NB4 (cell line): Measurements from ENCODE around the gene PLCB3.

Experiments
- DNase-seq: peaks from one replicate; pipeline ENCODE4 v3.0.0; 2010; ENCODE audit warnings: low read depth
- H3K4me3 ChIP-seq: one replicate; pipeline ENCODE4 v1.5.1; 2011; ENCODE audit warnings: mild to moderate bottlenecking, low read depth, low read length, moderate library complexity
- MYC ChIP-seq: IDR thresholded peaks from 2 replicates; pipeline ENCODE4 v1.6.1; 2011; ENCODE audit warnings: low read depth, low read length
- POLR2A ChIP-seq: IDR thresholded peaks from 2 replicates; pipeline ENCODE4 v1.6.1; 2011; ENCODE audit warnings: mild to moderate bottlenecking; ENCODE audit not compliant: insufficient read length; ENCODE audit errors: extremely low read depth
- TF ChIP-seq, protein P1 (sequence below): IDR thresholded peaks from one replicate; pipeline ENCODE4 v1.5.1; 2012; ENCODE audit warnings: low read depth, low read length
- TF ChIP-seq, protein P2 (sequence below): IDR thresholded peaks from 2 replicates; pipeline ENCODE4 v1.6.1; 2011; ENCODE audit warnings: low read depth, low read length

The PLCB3 gene

DNA sequence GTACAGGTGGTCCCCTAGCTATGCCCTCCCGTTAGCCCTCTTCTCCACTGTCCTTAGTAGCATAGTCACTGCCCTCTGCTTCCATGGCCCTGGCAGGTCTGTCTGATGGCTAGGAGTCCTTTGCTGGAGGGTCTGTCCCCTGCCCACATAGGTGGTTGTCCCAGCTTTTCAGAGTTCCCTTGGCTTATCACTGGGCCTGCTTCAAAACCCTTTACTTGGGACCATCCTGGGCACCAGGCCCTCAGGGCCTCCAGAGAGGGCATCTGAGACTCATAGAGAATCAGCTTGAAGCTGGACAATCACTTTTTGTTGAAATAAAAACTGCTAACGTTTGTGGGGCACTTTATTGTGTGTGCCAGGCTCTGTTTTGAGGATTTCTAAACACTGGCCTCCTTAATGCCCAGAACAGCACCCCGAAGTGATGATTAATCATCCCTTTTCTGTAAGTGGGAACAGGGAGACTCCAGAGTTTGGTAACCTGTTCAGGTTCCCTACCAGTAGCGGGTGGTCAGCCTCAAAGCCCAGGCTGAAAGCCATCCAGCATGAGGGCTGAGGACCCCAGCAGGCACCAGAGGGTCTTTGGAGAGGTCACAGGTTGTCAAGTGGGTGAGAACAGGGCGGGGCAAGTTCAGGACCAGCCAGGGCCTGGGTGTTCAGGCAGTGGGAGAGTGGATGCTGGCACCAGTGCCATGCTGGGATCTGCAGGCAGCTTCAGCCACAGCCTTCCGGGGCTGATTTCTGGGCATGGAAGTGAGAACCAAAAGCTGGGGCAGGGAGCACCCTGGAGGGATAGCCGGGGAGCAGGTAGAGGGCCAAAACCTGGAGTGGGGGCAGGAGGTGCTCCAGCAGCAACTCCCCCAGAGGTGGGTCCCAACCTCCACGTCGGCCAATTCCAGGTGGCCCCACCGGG is 39.3 kb downstream of the PLCB3 start:
- TF ChIP-seq, protein P1, sequence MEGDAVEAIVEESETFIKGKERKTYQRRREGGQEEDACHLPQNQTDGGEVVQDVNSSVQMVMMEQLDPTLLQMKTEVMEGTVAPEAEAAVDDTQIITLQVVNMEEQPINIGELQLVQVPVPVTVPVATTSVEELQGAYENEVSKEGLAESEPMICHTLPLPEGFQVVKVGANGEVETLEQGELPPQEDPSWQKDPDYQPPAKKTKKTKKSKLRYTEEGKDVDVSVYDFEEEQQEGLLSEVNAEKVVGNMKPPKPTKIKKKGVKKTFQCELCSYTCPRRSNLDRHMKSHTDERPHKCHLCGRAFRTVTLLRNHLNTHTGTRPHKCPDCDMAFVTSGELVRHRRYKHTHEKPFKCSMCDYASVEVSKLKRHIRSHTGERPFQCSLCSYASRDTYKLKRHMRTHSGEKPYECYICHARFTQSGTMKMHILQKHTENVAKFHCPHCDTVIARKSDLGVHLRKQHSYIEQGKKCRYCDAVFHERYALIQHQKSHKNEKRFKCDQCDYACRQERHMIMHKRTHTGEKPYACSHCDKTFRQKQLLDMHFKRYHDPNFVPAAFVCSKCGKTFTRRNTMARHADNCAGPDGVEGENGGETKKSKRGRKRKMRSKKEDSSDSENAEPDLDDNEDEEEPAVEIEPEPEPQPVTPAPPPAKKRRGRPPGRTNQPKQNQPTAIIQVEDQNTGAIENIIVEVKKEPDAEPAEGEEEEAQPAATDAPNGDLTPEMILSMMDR = no peak
- TF ChIP-seq, protein P2, sequence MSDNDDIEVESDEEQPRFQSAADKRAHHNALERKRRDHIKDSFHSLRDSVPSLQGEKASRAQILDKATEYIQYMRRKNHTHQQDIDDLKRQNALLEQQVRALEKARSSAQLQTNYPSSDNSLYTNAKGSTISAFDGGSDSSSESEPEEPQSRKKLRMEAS = no peak
- TF ChIP-seq POLR2A = no peak
- no peak for TF ChIP-seq MYC
- no peak for DNase-seq
- no peak overlapping the region for H3K4me3 ChIP-seq

DNA sequence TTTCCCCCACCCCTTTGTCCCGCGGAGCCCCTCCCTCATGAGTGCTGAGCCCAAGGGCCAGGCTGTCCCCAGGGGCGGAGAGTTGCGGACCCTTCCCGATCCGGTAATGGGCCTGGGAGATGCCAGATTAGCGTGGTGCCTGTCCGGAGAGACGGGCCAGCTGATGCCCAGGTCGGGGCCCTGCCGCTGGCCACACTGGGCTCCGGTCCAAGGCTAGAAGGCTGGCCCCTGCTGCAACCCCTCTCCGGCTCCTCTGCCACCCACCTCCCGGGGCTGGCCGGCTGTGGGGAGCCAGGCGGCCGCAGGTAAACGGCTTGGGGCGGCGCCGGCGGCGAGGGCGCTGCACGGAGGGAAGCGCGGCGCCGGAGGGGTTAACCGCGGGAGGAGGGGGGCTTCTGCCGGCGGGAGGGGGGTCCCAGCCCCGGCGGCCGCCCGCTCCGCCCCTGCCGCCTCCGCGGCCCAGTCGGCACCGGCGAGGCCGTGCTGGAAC is 40.0 kb downstream of the PLCB3 start, which contains the start of gene KCNK4:
TSS of gene KCNK4 (plus strand) at position 41 of the 490 bp plus-strand sequence. CDS start 1,717 bp downstream, outside the sequence.
- no peak within 1 kb of the TSS for H3K4me3 ChIP-seq
- no peak for DNase-seq
- TF ChIP-seq, protein P2 = no peak
- TF ChIP-seq, protein P1 = no peak
- TF ChIP-seq POLR2A (no peak), MYC (no peak)

DNA sequence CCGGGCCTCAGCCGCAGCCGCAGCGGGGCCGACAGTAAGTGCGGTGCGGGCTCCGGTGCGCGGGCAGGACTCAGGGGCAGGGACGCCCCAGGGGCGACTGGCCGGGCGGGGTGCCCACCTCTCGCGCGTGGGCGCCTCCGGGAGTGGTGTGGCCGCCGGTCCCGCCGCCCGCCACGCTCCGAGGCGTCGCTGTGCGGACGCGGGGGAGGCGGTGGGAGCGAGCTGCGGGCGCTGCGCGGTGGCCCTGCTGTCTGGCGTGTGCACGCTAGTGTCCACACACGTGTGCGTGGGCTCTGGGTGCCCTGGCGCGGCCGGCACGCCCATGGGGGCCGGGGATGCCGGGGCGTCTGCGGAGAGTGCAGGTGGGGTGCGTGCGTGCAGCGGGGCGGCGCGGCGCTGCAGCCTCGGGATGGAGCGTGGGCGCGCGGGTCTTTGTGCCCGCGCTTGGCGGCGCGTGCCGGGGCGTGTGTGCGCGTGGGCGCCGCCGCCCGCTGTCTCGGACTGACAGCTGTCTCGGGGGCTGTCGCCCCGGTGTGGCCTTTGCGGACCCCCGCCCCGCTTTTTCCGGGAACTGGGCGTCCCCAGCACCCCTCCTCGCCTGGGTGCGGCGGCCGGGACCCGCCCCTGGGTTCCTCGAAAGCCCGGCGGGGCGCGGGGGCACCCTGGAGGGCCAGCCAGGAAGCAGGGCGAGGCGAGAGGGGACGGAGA is 40.6 kb downstream of the PLCB3 start:
- H3K4me3 ChIP-seq = no peak overlapping the region
- DNase-seq = no peak
- TF ChIP-seq, protein P1 = no peak
- TF ChIP-seq MYC (no peak), POLR2A (no peak)
- TF ChIP-seq, protein P2 = no peak

DNA sequence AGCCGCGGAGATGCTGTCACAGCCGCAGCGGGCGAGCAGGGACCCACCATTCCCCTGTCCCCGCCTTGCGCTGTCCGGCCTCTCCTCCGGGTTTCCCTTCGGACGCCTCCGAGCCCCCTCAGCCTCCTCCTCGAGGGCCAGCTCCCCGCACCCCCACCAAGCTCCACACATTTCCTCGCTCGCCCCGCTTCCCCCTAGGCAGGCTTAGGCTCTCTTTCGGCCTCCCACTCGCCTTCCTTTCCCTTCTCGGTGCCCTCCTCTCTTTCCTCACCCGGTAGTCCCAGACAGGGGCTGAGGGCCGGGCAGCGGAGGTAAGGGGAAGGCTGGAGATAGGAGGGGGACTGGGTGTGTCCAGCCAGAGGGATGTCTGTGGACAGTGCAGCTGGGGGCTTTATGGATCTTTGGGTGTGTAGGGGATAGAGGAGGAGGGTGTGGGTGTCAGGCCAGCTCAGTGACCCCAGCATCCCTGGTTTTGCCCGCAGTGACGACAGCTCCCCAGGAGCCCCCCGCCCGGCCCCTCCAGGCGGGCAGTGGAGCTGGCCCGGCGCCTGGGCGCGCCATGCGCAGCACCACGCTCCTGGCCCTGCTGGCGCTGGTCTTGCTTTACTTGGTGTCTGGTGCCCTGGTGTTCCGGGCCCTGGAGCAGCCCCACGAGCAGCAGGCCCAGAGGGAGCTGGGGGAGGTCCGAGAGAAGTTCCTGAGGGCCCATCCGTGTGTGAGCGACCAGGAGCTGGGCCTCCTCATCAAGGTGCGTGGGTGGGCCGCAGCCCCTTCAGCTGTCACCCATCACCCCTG is 41.3 kb downstream of the PLCB3 start:
- no peak for TF ChIP-seq POLR2A
- TF ChIP-seq, protein P1 = no peak
- no peak overlapping the region for H3K4me3 ChIP-seq

DNA sequence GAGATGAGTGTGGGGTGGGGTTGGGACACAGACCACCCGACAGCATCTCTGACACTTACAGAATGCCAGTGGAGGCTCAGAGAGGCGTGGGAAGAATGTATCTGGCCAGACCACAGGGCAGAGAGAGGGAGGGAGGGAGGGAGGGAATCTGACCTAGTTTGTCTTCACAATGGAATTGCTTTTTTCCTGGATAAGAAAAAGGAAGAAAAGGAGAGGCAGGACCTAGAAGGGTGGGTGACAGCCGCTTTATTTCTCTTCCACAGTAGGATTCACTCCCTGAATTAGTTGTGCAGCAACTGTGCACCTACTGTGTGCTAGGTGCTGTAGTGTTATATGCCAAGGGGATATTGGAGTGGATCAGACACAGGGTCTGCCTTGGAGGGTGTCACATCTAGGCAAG is 43.4 kb downstream of the PLCB3 start:
- TF ChIP-seq MYC = no peak
- TF ChIP-seq, protein P1 = no peak
- TF ChIP-seq, protein P2 = no peak
- TF ChIP-seq POLR2A = no peak
- no peak for DNase-seq
- H3K4me3 ChIP-seq = no peak overlapping the region

More for the DNA sequence above, 41.3 kb downstream of the PLCB3 start:
- DNase-seq = no peak
